Thoracic aorta (tissue), 2 donors: Measurements from ENCODE around the gene FOXO3. TPM values are rescaled to one million over a fixed set of nuclear protein-coding genes. Genes with fewer than 3 reads are reported as not detected.
"Not testable (repeated sequence)": the region's sequence is repeated elsewhere in the genome, so short reads cannot be mapped to it uniquely, and the experiment has no call there.

ENCODE experiments used
- ATAC-seq: fragments of 150-250 bp; one replicate; pipeline ENCODE4 v1.8.0; 2017; ENCODE audit warnings: low read depth; ENCODE audit not compliant: insufficient number of reproducible peaks, low FRiP score
- DNase-seq: peaks from one replicate; pipeline ENCODE4 v3.0.0-alpha.2; 2020; ENCODE audit warnings: low spot score
- H3K27ac ChIP-seq, 2 donors: fragments of 200-600 bp; sonication (generic); 1 replicate in 1 of 2; 2 replicates in 1 of 2; pipeline ENCODE4 v1.5.1; 2016; ENCODE audit warnings: mild to moderate bottlenecking in 2 of 2, moderate library complexity in 2 of 2
- H3K27me3 ChIP-seq: fragments of 200-600 bp; sonication (generic); replicated peaks from 2 replicates; pipeline ENCODE4 v1.6.0; 2016; ENCODE audit warnings: mild to moderate bottlenecking; ENCODE audit not compliant: insufficient read depth
- H3K36me3 ChIP-seq: fragments of 200-600 bp; sonication (generic); one replicate; pipeline ENCODE4 v1.5.1; 2016
- H3K4me1 ChIP-seq, 2 donors: fragments of 200-600 bp; sonication (generic); 1 replicate in 1 of 2; 2 replicates in 1 of 2; pipeline versions ENCODE4 v1.5.1 to v1.6.0; 2016; ENCODE audit warnings: low read depth in 2 of 2, mild to moderate bottlenecking in 1 of 2; ENCODE audit not compliant: control insufficient read depth in 1 of 2
- H3K4me3 ChIP-seq: fragments of 200-600 bp; sonication (generic); 2 replicates; pipeline ENCODE4 v1.5.1; 2016; ENCODE audit warnings: mild to moderate bottlenecking
- H3K9me3 ChIP-seq: fragments of 200-600 bp; sonication (generic); 2 replicates; pipeline ENCODE4 v1.5.1; 2016
- total RNA-seq, 2 donors: library from RNA; depleted of rRNA; stranded (reverse); fragments of >200 nt; gene quantifications; one replicate each; pipeline versions ENCODE4 v1.1.0 to v1.2.3, GENCODE V29; 2016
- TF ChIP-seq, protein P1 (sequence below): fragments of 200-600 bp; sonication (generic); IDR thresholded peaks from one replicate; pipeline ENCODE4 v1.5.1; 2019; ENCODE audit warnings: antibody characterized with exemption

FOXO3 gene
- total RNA-seq, 2 donors from 2014 or later = 106 to 149 TPM

DNA sequence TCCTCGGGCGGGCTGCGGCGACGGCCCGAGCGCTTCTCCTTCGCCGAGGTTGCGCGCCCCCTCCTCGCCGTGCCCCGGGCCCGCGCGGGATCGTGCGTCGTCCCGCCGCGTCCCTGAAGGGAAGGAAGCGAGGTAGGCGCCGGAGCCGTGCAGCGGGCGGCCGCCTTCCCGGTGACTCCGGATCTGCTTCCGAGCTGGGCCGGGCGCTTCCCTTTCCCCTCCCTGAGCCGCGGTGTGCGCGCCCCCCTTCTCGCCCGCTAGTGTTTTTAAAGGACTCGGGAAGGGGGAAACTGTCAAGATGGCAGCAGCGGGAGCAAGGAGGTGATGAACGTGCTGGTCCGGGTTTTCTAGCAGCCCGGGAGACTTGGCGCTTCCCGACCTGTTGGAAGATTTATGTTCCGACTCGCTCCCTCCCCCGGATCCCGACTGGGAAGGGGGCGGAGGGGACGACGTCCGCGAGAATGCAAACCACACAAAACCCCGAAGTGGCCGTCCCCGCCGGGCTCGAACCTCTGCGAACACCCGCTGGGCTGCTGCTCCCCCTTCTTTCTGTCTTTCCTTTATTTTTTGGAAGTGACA, 744 bp upstream of the FOXO3 start:
- ATAC-seq (peak; percentile 0), DNase-seq (peak; percentile 43)
- no peaks in the 10 kb centered on the region for H3K9me3 ChIP-seq
- peak overlapping the region; percentile 100 for H3K27ac ChIP-seq
- peak overlapping the region; percentile 98 for H3K4me3 ChIP-seq
- TF ChIP-seq, protein P1, sequence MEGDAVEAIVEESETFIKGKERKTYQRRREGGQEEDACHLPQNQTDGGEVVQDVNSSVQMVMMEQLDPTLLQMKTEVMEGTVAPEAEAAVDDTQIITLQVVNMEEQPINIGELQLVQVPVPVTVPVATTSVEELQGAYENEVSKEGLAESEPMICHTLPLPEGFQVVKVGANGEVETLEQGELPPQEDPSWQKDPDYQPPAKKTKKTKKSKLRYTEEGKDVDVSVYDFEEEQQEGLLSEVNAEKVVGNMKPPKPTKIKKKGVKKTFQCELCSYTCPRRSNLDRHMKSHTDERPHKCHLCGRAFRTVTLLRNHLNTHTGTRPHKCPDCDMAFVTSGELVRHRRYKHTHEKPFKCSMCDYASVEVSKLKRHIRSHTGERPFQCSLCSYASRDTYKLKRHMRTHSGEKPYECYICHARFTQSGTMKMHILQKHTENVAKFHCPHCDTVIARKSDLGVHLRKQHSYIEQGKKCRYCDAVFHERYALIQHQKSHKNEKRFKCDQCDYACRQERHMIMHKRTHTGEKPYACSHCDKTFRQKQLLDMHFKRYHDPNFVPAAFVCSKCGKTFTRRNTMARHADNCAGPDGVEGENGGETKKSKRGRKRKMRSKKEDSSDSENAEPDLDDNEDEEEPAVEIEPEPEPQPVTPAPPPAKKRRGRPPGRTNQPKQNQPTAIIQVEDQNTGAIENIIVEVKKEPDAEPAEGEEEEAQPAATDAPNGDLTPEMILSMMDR = no peak
- H3K27me3 ChIP-seq = no peaks in the 10 kb centered on the region
- peaks cover 20 to 26% of the 10 kb centered on the region in 2 donors for H3K4me1 ChIP-seq
- H3K36me3 ChIP-seq = no peaks in the 10 kb centered on the region

DNA sequence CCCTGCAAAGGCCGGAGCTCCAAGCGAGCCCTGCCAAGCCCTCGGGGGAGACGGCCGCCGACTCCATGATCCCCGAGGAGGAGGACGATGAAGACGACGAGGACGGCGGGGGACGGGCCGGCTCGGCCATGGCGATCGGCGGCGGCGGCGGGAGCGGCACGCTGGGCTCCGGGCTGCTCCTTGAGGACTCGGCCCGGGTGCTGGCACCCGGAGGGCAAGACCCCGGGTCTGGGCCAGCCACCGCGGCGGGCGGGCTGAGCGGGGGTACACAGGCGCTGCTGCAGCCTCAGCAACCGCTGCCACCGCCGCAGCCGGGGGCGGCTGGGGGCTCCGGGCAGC, 561 bp downstream of the FOXO3 start:
- H3K36me3 ChIP-seq = not testable (repeated sequence)

DNA sequence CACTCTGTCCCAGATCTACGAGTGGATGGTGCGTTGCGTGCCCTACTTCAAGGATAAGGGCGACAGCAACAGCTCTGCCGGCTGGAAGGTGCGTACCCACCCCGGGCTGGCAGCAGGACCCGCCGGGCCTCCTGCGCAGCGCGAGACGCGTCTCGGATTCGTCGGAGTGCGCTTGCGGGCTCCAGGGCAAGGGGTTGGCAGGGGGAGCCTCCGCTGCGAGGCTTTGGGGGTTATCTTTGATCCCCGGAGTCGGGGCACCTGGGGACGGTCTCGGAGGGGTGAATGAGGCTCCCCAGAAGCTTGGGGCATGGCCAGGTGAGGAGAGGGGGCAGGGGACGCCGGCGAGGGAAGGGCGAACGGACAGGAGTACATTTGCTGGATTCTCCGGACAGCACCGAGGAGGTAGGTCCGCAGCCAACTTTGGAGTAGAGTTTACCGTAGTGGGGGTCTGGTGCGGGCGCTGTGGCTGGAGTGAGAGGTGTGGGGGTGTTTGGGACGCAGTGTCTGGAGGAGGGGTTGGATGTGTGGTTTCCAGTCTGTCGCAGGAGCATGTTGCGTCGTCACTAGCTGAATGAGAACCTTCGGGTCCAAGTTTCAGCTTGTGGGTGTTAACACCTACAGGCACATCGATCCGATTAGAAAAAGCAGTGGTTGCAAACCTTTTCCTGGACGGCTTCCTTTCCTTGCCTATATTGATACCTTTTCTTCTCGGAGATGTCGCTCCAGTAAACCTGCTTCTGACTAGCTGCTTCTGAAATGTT, 1.2 kb downstream of the FOXO3 start:
- peak overlapping the region; percentile 100 for H3K27ac ChIP-seq
- H3K9me3 ChIP-seq = no peaks in the 10 kb centered on the region
- TF ChIP-seq, protein P1 = no peak
- peaks cover 28 to 36% of the 10 kb centered on the region in 2 donors for H3K4me1 ChIP-seq
- peak overlapping the region; percentile 98 for H3K4me3 ChIP-seq
- H3K27me3 ChIP-seq = no peaks in the 10 kb centered on the region
- DNase-seq = no peak
- no peak for ATAC-seq
- H3K36me3 ChIP-seq = peaks cover under 1% of the 10 kb centered on the region

More for the DNA sequence above, 561 bp downstream of the FOXO3 start:
- not testable (repeated sequence) for ATAC-seq, H3K27me3 ChIP-seq, H3K9me3 ChIP-seq, DNase-seq
- peak overlapping the region; percentile 98 for H3K4me3 ChIP-seq
- peaks cover 27 to 36% of the 10 kb centered on the region in 2 donors for H3K4me1 ChIP-seq
- H3K27ac ChIP-seq = peak overlapping the region; percentile 100

DNA sequence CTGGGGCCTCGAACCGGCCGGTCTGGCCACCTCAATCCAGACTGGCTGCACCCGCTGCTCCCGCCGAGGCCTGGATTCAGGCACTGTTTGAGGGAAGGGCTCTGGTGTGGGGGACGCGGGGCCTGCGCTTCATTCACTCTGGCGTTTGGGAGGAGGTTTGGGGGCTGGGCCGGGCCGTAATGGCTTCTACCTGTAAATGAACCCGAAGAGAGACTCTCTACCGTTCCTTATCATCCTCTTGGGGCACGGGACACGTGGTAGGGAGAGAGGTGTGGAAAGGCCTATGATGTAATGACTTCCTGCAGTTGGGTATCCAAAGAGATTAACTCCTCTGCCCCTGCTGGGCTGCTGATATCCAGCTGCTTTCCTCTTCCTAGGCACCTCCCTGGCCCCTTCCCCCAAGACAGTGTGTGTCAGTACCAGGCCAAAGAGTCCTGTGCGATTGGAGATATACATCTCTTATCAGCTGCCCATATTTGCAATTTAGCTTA, 1.8 kb downstream of the FOXO3 start:
- peak overlapping the region; percentile 100 for H3K27ac ChIP-seq
- H3K9me3 ChIP-seq = no peaks in the 10 kb centered on the region
- peak; percentile 37 for DNase-seq
- no peaks in the 10 kb centered on the region for H3K27me3 ChIP-seq
- H3K36me3 ChIP-seq = peaks cover 6% of the 10 kb centered on the region
- ATAC-seq = no peak
- peaks cover 25 to 38% of the 10 kb centered on the region in 2 donors for H3K4me1 ChIP-seq
- TF ChIP-seq, protein P1 = no peak
- H3K4me3 ChIP-seq = peak overlapping the region; percentile 98

DNA sequence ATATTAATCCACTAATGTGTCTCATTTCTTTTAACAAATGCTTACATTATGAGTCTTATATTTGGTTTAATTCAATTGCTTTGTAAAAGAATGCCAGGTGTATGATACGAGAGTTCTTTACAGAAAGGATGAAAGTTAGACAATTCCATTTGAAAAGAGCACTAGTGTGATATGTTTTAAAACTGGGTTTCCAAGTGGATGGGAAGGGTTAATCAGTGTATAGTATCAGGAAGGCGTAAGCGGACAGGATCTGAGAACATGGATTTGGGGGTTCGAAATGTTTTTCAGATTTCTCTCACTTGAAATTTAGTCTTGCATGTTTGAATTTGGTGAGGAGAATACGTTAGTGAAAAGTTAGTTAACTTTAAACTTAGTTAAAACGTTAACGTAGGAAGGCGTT, 2.6 kb downstream of the FOXO3 start:
- no peak for ATAC-seq

More for the DNA sequence above, 2.6 kb downstream of the FOXO3 start:
- H3K4me3 ChIP-seq = peak overlapping the region; percentile 98
- H3K9me3 ChIP-seq = no peaks in the 10 kb centered on the region
- H3K27me3 ChIP-seq = no peaks in the 10 kb centered on the region
- H3K36me3 ChIP-seq = peaks cover 6% of the 10 kb centered on the region
- peaks cover 25 to 45% of the 10 kb centered on the region in 2 donors for H3K4me1 ChIP-seq
- H3K27ac ChIP-seq = peak overlapping the region; percentile 100
- no peak for DNase-seq
- TF ChIP-seq, protein P1 = no peak
